Testis (tissue), 5 donors: ENCODE data around the gene TBK1. TPM values are rescaled to one million over a fixed set of nuclear protein-coding genes. Genes with fewer than 3 reads are reported as not detected.

Source experiments
- DNase-seq: peaks from one replicate; pipeline ENCODE4 v3.0.0-alpha.2; 2019
- H3K27ac ChIP-seq, 2 donors: fragments of 200-600 bp; sonication (generic); one replicate each; pipeline ENCODE4 v1.5.1; 2019
- H3K27me3 ChIP-seq: fragments of 200-600 bp; sonication (generic); one replicate; pipeline ENCODE4 v1.5.1; 2019
- H3K36me3 ChIP-seq: fragments of 200-600 bp; sonication (generic); one replicate; pipeline ENCODE4 v1.5.1; 2017; ENCODE audit warnings: low read depth; ENCODE audit errors: missing control alignments
- H3K4me1 ChIP-seq: fragments of 200-600 bp; sonication (generic); one replicate; pipeline ENCODE4 v1.5.1; 2019
- H3K4me3 ChIP-seq, 2 donors: fragments of 200-600 bp; sonication (generic); one replicate each; pipeline ENCODE4 v1.5.1; 2017 to 2019
- H3K9me3 ChIP-seq: fragments of 200-600 bp; sonication (generic); one replicate; pipeline ENCODE4 v1.5.1; 2017
- CTCF ChIP-seq, 3 experiments: fragments of 450-650 bp in 2 of 3; fragments of 200-600 bp in 1 of 3; sonication (generic) in 1 of 3; IDR thresholded peaks; one replicate each; pipeline ENCODE4 v1.5.1; 2016 to 2019; ENCODE audit warnings: antibody characterized with exemption in 3 of 3, mild to moderate bottlenecking in 2 of 3, moderate library complexity in 1 of 3
- POLR2A ChIP-seq: fragments of 450-650 bp; IDR thresholded peaks from one replicate; pipeline ENCODE4 v1.6.1; 2017; ENCODE audit warnings: antibody characterized with exemption, mild to moderate bottlenecking, moderate library complexity
- WGBS, 2 donors: methylation state at CpG; one replicate each; pipeline ENCODE4 v1.1.5; 2018; 5-methylcytosine and 5-hydroxymethylcytosine counted together
- intact Hi-C: fragments of 100-400 bp; cut with DNase I; formaldehyde crosslinking; loops from one replicate; pipeline ENCODE4 v1.15.1; 2023; ENCODE audit warnings: low total_unique reads
- long read RNA-seq, 2 donors: transcript quantifications; one replicate each; lab custom pipeline, GENCODE V29; 2026
- polyA plus RNA-seq: library from polyadenylated mRNA; stranded (reverse); fragments of 350-450 nt; fragmentation: Illumina TruSeq; extraction: RNeasy Lipid Tissue Mini Kit (QIAGEN cat#74804); gene quantifications from one replicate; pipeline ENCODE4 v1.2.3, GENCODE V29; 2014; ENCODE audit warnings: low read depth, low replicate concordance; ENCODE audit not compliant: insufficient read depth
- total RNA-seq, 2 donors: library from RNA; depleted of rRNA; stranded (reverse); fragments of >200 nt; gene quantifications; one replicate each; pipeline ENCODE4 v1.2.3, GENCODE V29; 2016

Gene TBK1
- total RNA-seq (10 to 100 TPM; 47.6 to 48.3 TPM), polyA plus RNA-seq (32.0 TPM)
- long read RNA-seq, donor 1, partial matches to known transcripts: 0 of 3 reads
- long read RNA-seq, donor 1, other reads (novel, unspliced or antisense): 0 of 3 reads
- long read RNA-seq, donor 2, transcript TBK1-201 (21 exons, 3,256 nt): major isoform, 6 of 6 reads
- long read RNA-seq, donor 2, partial matches to known transcripts: 0 of 6 reads
- long read RNA-seq, donor 2, other reads (novel, unspliced or antisense): 0 of 6 reads

GRCh38 chr12:64451687-64452558, at the start of gene TBK1:
TBK1 (plus strand) TSS chr12:64452120; CDS start chr12:64455871, 3,751 bp downstream.
- Histone ChIP-seq H3K4me1 (peaks cover 24% of the 10 kb centered on the region), H3K27me3 (no peaks in the 10 kb centered on the region), H3K36me3 (no peaks in the 10 kb centered on the region), H3K4me3 (peak within 1 kb of the TSS; percentile 84 to 90), H3K27ac (peak within 1 kb of the TSS; percentile 97), H3K9me3 (no peaks in the 10 kb centered on the region)
- 0 to 1% methylated on average over 16 to 51 of the region's 94 CpGs for WGBS, 2 donors
- peak; percentile 94 for DNase-seq
- intact Hi-C loops: no loop called here
- TF ChIP-seq CTCF (IDR thresholded peaks at IDR 0.05): peak in 1 of 3 experiments; percentile 8
- peak; percentile 26 for TF ChIP-seq POLR2A

- intact Hi-C loops: no loop called here
- H3K27ac ChIP-seq: no peak overlapping the region
- H3K9me3 ChIP-seq: no peaks in the 10 kb centered on the region
- 85 to 92% methylated on average over 5 of the region's 5 CpGs for WGBS, 2 donors
- H3K4me3 ChIP-seq: no peak overlapping the region
- H3K27me3 ChIP-seq: no peaks in the 10 kb centered on the region
- no peak for DNase-seq
- H3K4me1 ChIP-seq: no peaks in the 10 kb centered on the region
- no peaks in the 10 kb centered on the region for H3K36me3 ChIP-seq
- TF ChIP-seq CTCF (IDR thresholded peaks at IDR 0.05) (no peak), POLR2A (no peak)
Observed at GRCh38 chr12:64402181-64402580, 49.7 kb upstream of the TBK1 start.

GRCh38 chr12:64403707-64404469, 48.0 kb upstream of the TBK1 start, which contains the start of gene XPOT:
XPOT (plus strand) TSS chr12:64404392; CDS start chr12:64410036, 5,644 bp downstream.
- Histone ChIP-seq H3K27me3 (no peaks in the 10 kb centered on the region), H3K4me1 (peaks cover 5% of the 10 kb centered on the region), H3K4me3 (peak within 1 kb of the TSS; percentile 69 to 99), H3K9me3 (no peaks in the 10 kb centered on the region), H3K36me3 (no peaks in the 10 kb centered on the region), H3K27ac (peak within 1 kb of the TSS; percentile 97 to 98)
- TF ChIP-seq CTCF (IDR thresholded peaks at IDR 0.05) (no peak), POLR2A (no peak)
- DNase-seq: peak; percentile 94
- intact Hi-C loops: no loop called here
- 11 to 34% methylated on average over 17 to 52 of the region's 60 CpGs for WGBS, 2 donors

- Histone ChIP-seq H3K27ac (peak overlapping the region; percentile 97 to 98), H3K36me3 (no peaks in the 10 kb centered on the region), H3K4me1 (peaks cover 5% of the 10 kb centered on the region), H3K4me3 (peak overlapping the region; percentile 69 to 99), H3K27me3 (no peaks in the 10 kb centered on the region), H3K9me3 (no peaks in the 10 kb centered on the region)
- intact Hi-C loops: no loop called here
- TF ChIP-seq POLR2A (no peak), CTCF (IDR thresholded peaks at IDR 0.05) (no peak)
- WGBS, 2 donors: 0 to 1% methylated on average over 21 to 55 of the region's 78 CpGs
- DNase-seq: peak; percentile 61
Observed at GRCh38 chr12:64404470-64405256, 47.3 kb upstream of the TBK1 start.
